Measurements from ENCODE around the gene GABBR2. TPM values are rescaled to one million over a fixed set of nuclear protein-coding genes. Genes with fewer than 3 reads are reported as not detected.

GABBR2 gene
- total RNA-seq, 4 donors from 2014 or later = 0.17 to 0.26 TPM; not detected in 2

- TF ChIP-seq CTCF (IDR thresholded peaks at IDR 0.05) (no peak), POLR2AphosphoS5 (IDR thresholded peaks at IDR 0.05) (no peak), POLR2A (IDR thresholded peaks at IDR 0.05; ENCODE audit: low read depth) (no peak), EP300 (IDR thresholded peaks at IDR 0.05) (no peak)
- H3K4me3 ChIP-seq = no peak overlapping the region
- H3K4me1 ChIP-seq = no peaks in the 10 kb centered on the region
- H3K27me3 ChIP-seq = peaks cover 0 to 36% (median 0%) of the 10 kb centered on the region in 4 donors
- no peak overlapping the region for H3K27ac ChIP-seq (replicated peaks in 1 of 4)
- WGBS = 70% methylated on average over 6 of the region's 6 CpGs
- DNase-seq (ENCODE audit: extremely low spot score) = no peak
- intact Hi-C loops (cut with DNase I) = no loop called here
- no peaks in the 10 kb centered on the region for H3K36me3 ChIP-seq
- no peaks in the 10 kb centered on the region for H3K9me3 ChIP-seq
Measured at GRCh38 chr9:98280574-98280973, 428.2 kb downstream of the GABBR2 start.

- Histone ChIP-seq H3K36me3 (no peaks in the 10 kb centered on the region), H3K4me1 (no peaks in the 10 kb centered on the region), H3K4me3 (no peak overlapping the region), H3K27me3 (peaks cover 0 to 34% (median 0%) of the 10 kb centered on the region in 4 donors), H3K27ac (replicated peaks in 1 of 4) (no peak overlapping the region), H3K9me3 (no peaks in the 10 kb centered on the region)
- intact Hi-C loops (cut with DNase I) = no loop called here
- TF ChIP-seq POLR2A (IDR thresholded peaks at IDR 0.05; ENCODE audit: low read depth) (no peak), EP300 (IDR thresholded peaks at IDR 0.05) (no peak), POLR2AphosphoS5 (IDR thresholded peaks at IDR 0.05) (no peak), CTCF (IDR thresholded peaks at IDR 0.05) (no peak)
- 100% methylated on average over 1 of the region's 2 CpGs for WGBS
- DNase-seq (ENCODE audit: extremely low spot score) = no peak
Measured at GRCh38 chr9:98280162-98280561, 428.6 kb downstream of the GABBR2 start.

- Histone ChIP-seq H3K27ac (replicated peaks in 1 of 4) (no peak overlapping the region), H3K4me3 (no peak overlapping the region), H3K36me3 (no peaks in the 10 kb centered on the region), H3K27me3 (peaks cover 0 to 34% (median 0%) of the 10 kb centered on the region in 4 donors), H3K4me1 (no peaks in the 10 kb centered on the region), H3K9me3 (no peaks in the 10 kb centered on the region)
- 66% methylated on average over 10 of the region's 10 CpGs for WGBS
- TF ChIP-seq CTCF (IDR thresholded peaks at IDR 0.05) (no peak), POLR2AphosphoS5 (IDR thresholded peaks at IDR 0.05) (no peak), POLR2A (IDR thresholded peaks at IDR 0.05; ENCODE audit: low read depth) (no peak), EP300 (IDR thresholded peaks at IDR 0.05) (no peak)
- intact Hi-C loops (cut with DNase I) = no loop called here
- no peak for DNase-seq (ENCODE audit: extremely low spot score)
Measured at GRCh38 chr9:98276907-98277469, 431.7 kb downstream of the GABBR2 start.

- TF ChIP-seq POLR2AphosphoS5 (IDR thresholded peaks at IDR 0.05) (no peak), POLR2A (IDR thresholded peaks at IDR 0.05; ENCODE audit: low read depth) (no peak), CTCF (IDR thresholded peaks at IDR 0.05) (no peak), EP300 (IDR thresholded peaks at IDR 0.05) (no peak)
- H3K27ac ChIP-seq (replicated peaks in 1 of 4) = no peak overlapping the region
- 90% methylated on average over 2 of the region's 2 CpGs for WGBS
- no peak for DNase-seq (ENCODE audit: extremely low spot score)
- intact Hi-C loops (cut with DNase I) = no loop called here
- no peaks in the 10 kb centered on the region for H3K36me3 ChIP-seq
- no peaks in the 10 kb centered on the region for H3K4me1 ChIP-seq
- H3K9me3 ChIP-seq = no peaks in the 10 kb centered on the region
- H3K27me3 ChIP-seq = peaks cover 0 to 27% (median 0%) of the 10 kb centered on the region in 4 donors
- no peak overlapping the region for H3K4me3 ChIP-seq
Measured at GRCh38 chr9:98275159-98275558, 433.6 kb downstream of the GABBR2 start.

- Histone ChIP-seq H3K4me3 (no peak overlapping the region), H3K36me3 (no peaks in the 10 kb centered on the region), H3K9me3 (no peaks in the 10 kb centered on the region), H3K4me1 (no peaks in the 10 kb centered on the region), H3K27me3 (peaks cover 0 to 14% (median 0%) of the 10 kb centered on the region in 4 donors), H3K27ac (replicated peaks in 1 of 4) (no peak overlapping the region)
- TF ChIP-seq POLR2A (IDR thresholded peaks at IDR 0.05; ENCODE audit: low read depth) = no peak
- DNase-seq (ENCODE audit: extremely low spot score) = no peak
- intact Hi-C loops (cut with DNase I) = no loop called here
- WGBS = 91% methylated on average over 3 of the region's 3 CpGs
Measured at GRCh38 chr9:98272083-98272482, 436.7 kb downstream of the GABBR2 start.
